Cardiac muscle cell (in vitro differentiated cells and primary cell): ENCODE data around the gene PPIG. TPM values are rescaled to one million over a fixed set of nuclear protein-coding genes. Genes with fewer than 3 reads are reported as not detected.

Experiments used
- DNase-seq, 2 donors: peaks; one replicate each; pipeline versions ENCODE4 v3.0.0 to v3.0.0-alpha.2; 2010 to 2017; ENCODE audit warnings: low read depth in 1 of 2, low spot score in 1 of 2
- H3K27ac ChIP-seq: fragments of 200-600 bp; sonication (generic); 2 replicates; pipeline ENCODE4 v1.5.1; 2016
- H3K27me3 ChIP-seq: fragments of 200-600 bp; sonication (generic); 2 replicates; pipeline ENCODE4 v1.6.0; 2016; ENCODE audit warnings: control low read depth
- H3K36me3 ChIP-seq: fragments of 200-600 bp; sonication (generic); 2 replicates; pipeline ENCODE4 v1.5.1; 2016; ENCODE audit warnings: control low read depth
- H3K4me1 ChIP-seq: fragments of 200-600 bp; sonication (generic); 2 replicates; pipeline ENCODE4 v1.8.1; 2017; ENCODE audit warnings: low read depth, mild to moderate bottlenecking, mixed run types
- H3K4me3 ChIP-seq: fragments of 200-600 bp; sonication (generic); 2 replicates; pipeline ENCODE4 v1.5.1; 2016; ENCODE audit warnings: mild to moderate bottlenecking
- H3K9me3 ChIP-seq: fragments of 200-600 bp; sonication (generic); 2 replicates; pipeline ENCODE4 v1.5.1; 2017; ENCODE audit warnings: low read depth, mild to moderate bottlenecking, control low read depth
- polyA plus RNA-seq: library from polyadenylated mRNA; unstranded; fragments of >200 nt; fragmentation: Nextera tagmentation; extraction: Ambion mirVana; gene quantifications from 2 replicates; pipeline ENCODE4 v1.2.1, GENCODE V29; 2016
- total RNA-seq: library from RNA; depleted of rRNA; stranded (reverse); fragments of >200 nt; gene quantifications from 2 replicates; pipeline ENCODE4 v1.2.3, GENCODE V29; 2016
- TF ChIP-seq, protein P1 (sequence below): IDR thresholded peaks from 2 replicates; pipeline ENCODE4 v1.5.1; 2012; ENCODE audit warnings: low read depth, mild to moderate bottlenecking, low read length

Gene PPIG
- total and polyA plus RNA-seq, 2 experiments from 2014 or later, result 24.7 to 70.0 TPM

DNA sequence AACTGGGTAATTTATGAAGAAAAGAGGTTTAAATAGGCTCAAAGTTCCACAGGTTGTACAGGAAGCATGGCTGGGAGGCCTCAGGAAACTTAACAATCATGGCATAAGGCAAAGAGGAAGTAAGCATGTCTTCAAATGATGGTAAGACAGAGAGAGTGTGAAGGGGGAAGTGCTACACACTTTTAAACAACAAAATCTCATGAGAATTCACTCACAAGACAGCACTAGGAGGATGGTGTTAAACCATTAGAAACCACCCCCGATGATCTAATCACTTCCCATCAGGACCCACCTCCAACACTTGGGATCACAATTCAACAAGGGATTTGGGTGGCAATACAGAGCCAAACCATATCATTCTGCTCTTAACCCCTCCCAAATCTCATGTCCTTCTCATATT, 75.2 kb downstream of the PPIG start:
- Histone ChIP-seq H3K27me3 (no peaks in the 10 kb centered on the region), H3K4me1 (no peaks in the 10 kb centered on the region), H3K27ac (no peak overlapping the region), H3K9me3 (no peaks in the 10 kb centered on the region), H3K36me3 (no peaks in the 10 kb centered on the region), H3K4me3 (no peak overlapping the region)
- TF ChIP-seq, protein P1, sequence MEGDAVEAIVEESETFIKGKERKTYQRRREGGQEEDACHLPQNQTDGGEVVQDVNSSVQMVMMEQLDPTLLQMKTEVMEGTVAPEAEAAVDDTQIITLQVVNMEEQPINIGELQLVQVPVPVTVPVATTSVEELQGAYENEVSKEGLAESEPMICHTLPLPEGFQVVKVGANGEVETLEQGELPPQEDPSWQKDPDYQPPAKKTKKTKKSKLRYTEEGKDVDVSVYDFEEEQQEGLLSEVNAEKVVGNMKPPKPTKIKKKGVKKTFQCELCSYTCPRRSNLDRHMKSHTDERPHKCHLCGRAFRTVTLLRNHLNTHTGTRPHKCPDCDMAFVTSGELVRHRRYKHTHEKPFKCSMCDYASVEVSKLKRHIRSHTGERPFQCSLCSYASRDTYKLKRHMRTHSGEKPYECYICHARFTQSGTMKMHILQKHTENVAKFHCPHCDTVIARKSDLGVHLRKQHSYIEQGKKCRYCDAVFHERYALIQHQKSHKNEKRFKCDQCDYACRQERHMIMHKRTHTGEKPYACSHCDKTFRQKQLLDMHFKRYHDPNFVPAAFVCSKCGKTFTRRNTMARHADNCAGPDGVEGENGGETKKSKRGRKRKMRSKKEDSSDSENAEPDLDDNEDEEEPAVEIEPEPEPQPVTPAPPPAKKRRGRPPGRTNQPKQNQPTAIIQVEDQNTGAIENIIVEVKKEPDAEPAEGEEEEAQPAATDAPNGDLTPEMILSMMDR, result no peak
- DNase-seq, result no peak

DNA sequence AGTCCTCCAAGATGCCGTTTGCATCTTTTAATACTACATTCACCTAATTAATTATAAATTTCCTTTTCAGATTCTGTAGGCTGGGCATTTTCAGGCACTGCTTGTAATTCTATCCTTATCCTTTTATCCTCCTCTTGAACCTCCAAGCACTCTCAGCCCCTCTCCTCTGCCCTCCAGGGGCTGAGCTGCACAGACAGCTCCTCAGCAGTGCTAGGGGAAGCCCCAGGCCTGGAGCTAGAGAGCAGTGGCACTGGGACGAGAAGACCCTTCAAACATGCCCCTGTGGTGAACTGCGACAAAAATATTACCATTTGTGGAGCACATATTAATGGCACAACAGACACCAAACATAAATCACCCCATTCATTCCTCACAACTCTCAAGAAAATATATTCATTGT, 77.1 kb downstream of the PPIG start:
- peak in 1 of 2 donors; percentile 30 for DNase-seq
- TF ChIP-seq, protein P1, result no peak

DNA sequence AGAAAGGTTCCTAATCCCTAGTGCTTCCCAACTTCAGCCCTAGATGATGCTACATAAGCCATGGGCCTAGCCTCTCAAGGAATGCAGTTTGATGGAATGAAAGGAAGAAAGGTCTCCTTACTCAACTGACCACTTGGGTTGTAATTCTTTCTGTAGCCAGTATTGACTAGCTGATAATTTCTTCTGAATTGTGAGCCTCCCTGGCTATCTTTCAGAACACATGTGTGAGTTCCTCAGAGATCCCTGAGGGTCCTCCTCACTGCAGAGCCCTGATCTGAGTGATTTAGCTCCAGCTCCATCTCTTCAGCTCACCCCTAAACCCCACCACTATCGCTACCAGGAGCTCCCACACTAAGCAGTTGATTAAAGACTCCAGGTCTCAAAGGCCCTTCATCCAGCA, 78.6 kb downstream of the PPIG start:
- TF ChIP-seq, protein P1, result no peak
- Histone ChIP-seq H3K4me1 (peaks cover 3% of the 10 kb centered on the region), H3K36me3 (no peaks in the 10 kb centered on the region), H3K9me3 (no peaks in the 10 kb centered on the region), H3K4me3 (no peak overlapping the region), H3K27ac (no peak overlapping the region), H3K27me3 (no peaks in the 10 kb centered on the region)
- DNase-seq, result no peak

More for the DNA sequence above, 77.1 kb downstream of the PPIG start:
- H3K36me3 ChIP-seq, result no peaks in the 10 kb centered on the region
- H3K27me3 ChIP-seq, result no peaks in the 10 kb centered on the region
- H3K27ac ChIP-seq, result no peak overlapping the region
- H3K9me3 ChIP-seq, result no peaks in the 10 kb centered on the region
- no peak overlapping the region for H3K4me3 ChIP-seq
- peaks cover 3% of the 10 kb centered on the region for H3K4me1 ChIP-seq

DNA sequence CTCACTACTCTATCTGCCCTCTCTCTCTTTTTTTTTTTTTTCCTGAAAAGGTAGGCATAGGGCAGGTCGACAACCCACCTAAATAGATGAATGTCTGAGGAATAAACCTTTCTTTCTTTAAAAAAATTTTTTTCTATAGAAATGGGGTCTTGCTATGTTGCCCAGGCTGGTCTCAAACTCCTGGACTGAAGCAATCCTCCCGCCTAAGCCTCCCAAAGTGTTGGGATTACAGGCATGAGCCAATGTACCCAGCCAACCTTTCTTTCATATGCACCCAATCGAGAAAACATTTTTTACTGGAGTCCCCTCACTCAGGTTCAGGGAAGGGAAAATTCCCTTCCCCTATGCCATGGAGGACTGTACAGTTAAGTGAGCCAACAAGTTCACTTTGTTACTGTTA, 79.1 kb downstream of the PPIG start:
- Histone ChIP-seq H3K9me3 (no peaks in the 10 kb centered on the region), H3K36me3 (no peaks in the 10 kb centered on the region), H3K4me3 (no peak overlapping the region), H3K4me1 (peaks cover 3% of the 10 kb centered on the region), H3K27ac (no peak overlapping the region), H3K27me3 (no peaks in the 10 kb centered on the region)
- TF ChIP-seq, protein P1, result no peak
- DNase-seq, result no peak

DNA sequence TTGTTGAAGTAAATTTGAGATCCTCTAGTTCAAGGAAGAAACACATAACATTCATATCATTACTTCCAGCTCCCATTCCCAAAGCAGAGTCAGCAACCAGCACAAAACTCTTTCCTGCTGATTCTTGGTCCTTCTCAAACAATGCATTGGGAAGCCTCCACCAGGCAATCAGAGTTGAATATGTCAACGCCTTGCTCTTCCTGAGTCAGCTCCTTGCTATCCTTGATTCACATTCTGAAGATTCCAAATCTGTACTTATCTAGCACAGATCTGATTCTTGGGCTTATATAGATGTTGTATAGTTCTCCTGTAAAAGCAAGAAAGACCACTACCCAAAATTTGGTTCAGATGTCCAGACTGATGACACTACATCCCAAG, 80.4 kb downstream of the PPIG start:
- no peaks in the 10 kb centered on the region for H3K27me3 ChIP-seq
- no peaks in the 10 kb centered on the region for H3K36me3 ChIP-seq
- H3K9me3 ChIP-seq, result no peaks in the 10 kb centered on the region
- H3K27ac ChIP-seq, result peak overlapping the region; percentile 13
- peaks cover 3% of the 10 kb centered on the region for H3K4me1 ChIP-seq
- no peak overlapping the region for H3K4me3 ChIP-seq
- peak in 1 of 2 donors; percentile 11 for DNase-seq
- TF ChIP-seq, protein P1, result no peak
